ENCODE results near the gene SPECC1L.

SPECC1L gene

DNA sequence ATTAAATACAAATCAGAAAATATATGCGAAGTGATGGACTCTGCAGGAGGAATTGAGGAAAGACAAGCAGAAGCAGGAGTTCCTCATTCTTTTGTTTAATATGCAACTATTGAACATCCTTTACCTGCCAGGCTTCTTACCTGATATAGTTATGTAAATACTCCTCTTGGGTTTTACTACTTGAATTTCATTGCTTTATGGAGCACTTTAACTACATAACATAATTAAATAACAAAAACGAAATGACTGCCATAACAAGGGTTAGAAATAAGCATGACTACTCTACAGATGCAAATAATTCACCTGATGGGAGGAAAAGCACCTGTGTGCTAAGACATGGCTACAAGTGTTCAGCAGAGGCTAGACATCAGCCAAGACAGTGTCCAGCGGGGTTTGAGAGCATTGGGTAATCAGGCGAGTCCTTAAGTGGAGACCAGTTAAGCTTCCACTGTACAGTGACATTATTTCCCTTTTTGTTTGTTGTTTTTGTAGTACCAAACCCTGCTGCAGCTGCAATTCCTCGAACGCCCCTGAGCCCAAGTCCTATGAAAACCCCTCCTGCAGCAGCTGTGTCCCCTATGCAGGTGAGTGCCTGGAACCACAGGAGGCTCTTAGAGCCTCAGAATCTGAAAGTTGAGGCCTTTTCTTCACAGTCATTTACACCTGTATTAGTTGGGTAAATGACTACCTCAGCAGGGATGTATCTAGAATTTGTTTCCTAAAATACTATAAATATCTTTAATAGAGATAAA is 67.4 kb downstream of the SPECC1L start:
- Histone ChIP-seq H3K4me1 (ENCODE audit: insufficient read depth, low read length, poor library complexity, severe bottlenecking) (peaks cover 10% of the 10 kb centered on the region), H3K79me2 (ENCODE audit: insufficient read depth, low read length) (0 out of 2 replicates have a peak, but pooled peaks cover 3% of the 10 kb centered on the region), H3K36me3 (ENCODE audit: insufficient read depth, low read length) (peaks cover 81% of the 10 kb centered on the region), H3K9me2 (replicated peaks; ENCODE audit: low read depth, low read length) (no peaks in the 10 kb centered on the region), H4K20me1 (ENCODE audit: insufficient read depth, low read length, poor library complexity, severe bottlenecking) (no peaks in the 10 kb centered on the region), H3K4me3 (ENCODE audit: low read length, poor library complexity, severe bottlenecking) (no peak overlapping the region), H3F3A (ENCODE audit: low read depth) (no peaks in the 10 kb centered on the region), H3K27me3 (ENCODE audit: insufficient read depth, low read length, poor library complexity, severe bottlenecking) (no peaks in the 10 kb centered on the region), H3K9me3 (ENCODE audit: insufficient read depth, low read depth, low read length) (no peaks in the 10 kb centered on the region), H3K4me2 (ENCODE audit: low read depth, low read length, poor library complexity, severe bottlenecking) (no peak overlapping the region), H3K9ac (ENCODE audit: low read depth, low read length, poor library complexity, severe bottlenecking) (no peak overlapping the region), H2AFZ (ENCODE audit: low read length) (no peak overlapping the region)
- no peak for TF ChIP-seq EZH2phosphoT487 (IDR thresholded peaks at IDR 0.05; ENCODE audit: borderline replicate concordance)
- TF ChIP-seq, protein P1, sequence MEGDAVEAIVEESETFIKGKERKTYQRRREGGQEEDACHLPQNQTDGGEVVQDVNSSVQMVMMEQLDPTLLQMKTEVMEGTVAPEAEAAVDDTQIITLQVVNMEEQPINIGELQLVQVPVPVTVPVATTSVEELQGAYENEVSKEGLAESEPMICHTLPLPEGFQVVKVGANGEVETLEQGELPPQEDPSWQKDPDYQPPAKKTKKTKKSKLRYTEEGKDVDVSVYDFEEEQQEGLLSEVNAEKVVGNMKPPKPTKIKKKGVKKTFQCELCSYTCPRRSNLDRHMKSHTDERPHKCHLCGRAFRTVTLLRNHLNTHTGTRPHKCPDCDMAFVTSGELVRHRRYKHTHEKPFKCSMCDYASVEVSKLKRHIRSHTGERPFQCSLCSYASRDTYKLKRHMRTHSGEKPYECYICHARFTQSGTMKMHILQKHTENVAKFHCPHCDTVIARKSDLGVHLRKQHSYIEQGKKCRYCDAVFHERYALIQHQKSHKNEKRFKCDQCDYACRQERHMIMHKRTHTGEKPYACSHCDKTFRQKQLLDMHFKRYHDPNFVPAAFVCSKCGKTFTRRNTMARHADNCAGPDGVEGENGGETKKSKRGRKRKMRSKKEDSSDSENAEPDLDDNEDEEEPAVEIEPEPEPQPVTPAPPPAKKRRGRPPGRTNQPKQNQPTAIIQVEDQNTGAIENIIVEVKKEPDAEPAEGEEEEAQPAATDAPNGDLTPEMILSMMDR (conservative IDR thresholded peaks at IDR 0.05; ENCODE audit: low read length): no peak

GRCh38 chr22:24338726-24339451 is 68.3 kb downstream of the SPECC1L start:
- no peak overlapping the region for H3K9ac ChIP-seq (ENCODE audit: low read depth, low read length, poor library complexity, severe bottlenecking)
- H3F3A ChIP-seq (ENCODE audit: low read depth): no peaks in the 10 kb centered on the region
- H3K4me2 ChIP-seq (ENCODE audit: low read depth, low read length, poor library complexity, severe bottlenecking): no peak overlapping the region
- H3K27me3 ChIP-seq (ENCODE audit: insufficient read depth, low read length, poor library complexity, severe bottlenecking): no peaks in the 10 kb centered on the region
- H2AFZ ChIP-seq (ENCODE audit: low read length): no peak overlapping the region
- H3K9me2 ChIP-seq (replicated peaks; ENCODE audit: low read depth, low read length): no peaks in the 10 kb centered on the region
- 0 out of 2 replicates have a peak, but pooled peaks cover 3% of the 10 kb centered on the region for H3K79me2 ChIP-seq (ENCODE audit: insufficient read depth, low read length)
- no peak for TF ChIP-seq EZH2phosphoT487 (IDR thresholded peaks at IDR 0.05; ENCODE audit: borderline replicate concordance)
- TF ChIP-seq, protein P1 (conservative IDR thresholded peaks at IDR 0.05; ENCODE audit: low read length): no peak
- H3K36me3 ChIP-seq (ENCODE audit: insufficient read depth, low read length): peaks cover 86% of the 10 kb centered on the region
- H3K4me3 ChIP-seq (ENCODE audit: low read length, poor library complexity, severe bottlenecking): no peak overlapping the region
- no peaks in the 10 kb centered on the region for H4K20me1 ChIP-seq (ENCODE audit: insufficient read depth, low read length, poor library complexity, severe bottlenecking)
- no peaks in the 10 kb centered on the region for H3K9me3 ChIP-seq (ENCODE audit: insufficient read depth, low read depth, low read length)
- peaks cover 10% of the 10 kb centered on the region for H3K4me1 ChIP-seq (ENCODE audit: insufficient read depth, low read length, poor library complexity, severe bottlenecking)

DNA sequence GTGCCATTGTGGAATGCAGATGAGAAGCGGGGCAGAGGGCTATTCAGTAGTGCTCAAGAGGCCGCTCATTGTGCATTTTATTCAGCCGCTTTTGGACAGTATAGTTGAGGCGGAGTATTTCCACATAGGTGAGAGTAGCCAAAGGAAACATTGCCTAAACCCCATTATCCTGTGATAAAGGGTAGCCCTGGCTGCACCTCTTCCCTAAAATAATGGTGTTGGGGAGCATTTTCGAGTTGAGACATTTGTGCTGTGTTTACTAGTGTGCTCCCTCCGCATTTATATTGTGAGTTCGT is 68.8 kb downstream of the SPECC1L start:
- H3K9ac ChIP-seq (ENCODE audit: low read depth, low read length, poor library complexity, severe bottlenecking): no peak overlapping the region
- H3K9me3 ChIP-seq (ENCODE audit: insufficient read depth, low read depth, low read length): no peaks in the 10 kb centered on the region
- no peak overlapping the region for H3K4me3 ChIP-seq (ENCODE audit: low read length, poor library complexity, severe bottlenecking)
- no peaks in the 10 kb centered on the region for H3F3A ChIP-seq (ENCODE audit: low read depth)
- 0 out of 2 replicates have a peak, but pooled peaks cover 3% of the 10 kb centered on the region for H3K79me2 ChIP-seq (ENCODE audit: insufficient read depth, low read length)
- no peaks in the 10 kb centered on the region for H3K27me3 ChIP-seq (ENCODE audit: insufficient read depth, low read length, poor library complexity, severe bottlenecking)
- no peak overlapping the region for H2AFZ ChIP-seq (ENCODE audit: low read length)
- H3K4me1 ChIP-seq (ENCODE audit: insufficient read depth, low read length, poor library complexity, severe bottlenecking): peaks cover 10% of the 10 kb centered on the region
- peaks cover 88% of the 10 kb centered on the region for H3K36me3 ChIP-seq (ENCODE audit: insufficient read depth, low read length)
- no peak overlapping the region for H3K4me2 ChIP-seq (ENCODE audit: low read depth, low read length, poor library complexity, severe bottlenecking)
- no peaks in the 10 kb centered on the region for H4K20me1 ChIP-seq (ENCODE audit: insufficient read depth, low read length, poor library complexity, severe bottlenecking)
- H3K9me2 ChIP-seq (replicated peaks; ENCODE audit: low read depth, low read length): no peaks in the 10 kb centered on the region
- TF ChIP-seq, protein P1 (conservative IDR thresholded peaks at IDR 0.05; ENCODE audit: low read length): no peak
- no peak for TF ChIP-seq EZH2phosphoT487 (IDR thresholded peaks at IDR 0.05; ENCODE audit: borderline replicate concordance)

Data from Loucy (cell line).